GM21576 (cell line): ENCODE results near the gene DMD.

Experiments
- ATAC-seq: cut with Tn5 transposase; IDR thresholded peaks from one replicate; pipeline ENCODE4 v1.9.1; 2021; ENCODE audit warnings: mild to moderate bottlenecking, moderate library complexity; ENCODE audit not compliant: unreplicated experiment

DMD gene

GRCh38 chrX:31260351-31260750 is 1951.0 kb downstream of the DMD start:
- ATAC-seq = no peak

- no peak for ATAC-seq
These were observed 1953.2 kb downstream of the DMD start for GRCh38 chrX:31258166-31258565.

GRCh38 chrX:31255310-31256033 is 1955.9 kb downstream of the DMD start:
- ATAC-seq = no peak

- ATAC-seq = no peak
These were observed 1959.2 kb downstream of the DMD start for GRCh38 chrX:31252133-31252532.

GRCh38 chrX:31251336-31251735 is 1960.0 kb downstream of the DMD start:
- no peak for ATAC-seq

GRCh38 chrX:31245714-31246113 is 1965.6 kb downstream of the DMD start:
- peak; percentile 60 for ATAC-seq

GRCh38 chrX:31243804-31244203 is 1967.5 kb downstream of the DMD start:
- no peak for ATAC-seq

- ATAC-seq = no peak
These were observed 1970.4 kb downstream of the DMD start for GRCh38 chrX:31240982-31241381.

- peak; percentile 62 for ATAC-seq
These were observed 1974.2 kb downstream of the DMD start for GRCh38 chrX:31237189-31237588.

- ATAC-seq = peak; percentile 35
These were observed 1975.1 kb downstream of the DMD start for GRCh38 chrX:31236231-31236630.

- ATAC-seq = no peak
These were observed 1977.3 kb downstream of the DMD start for GRCh38 chrX:31233941-31234496.

GRCh38 chrX:31232506-31232905 is 1978.8 kb downstream of the DMD start:
- no peak for ATAC-seq

GRCh38 chrX:31228909-31229308 is 1982.4 kb downstream of the DMD start:
- peak; percentile 94 for ATAC-seq

GRCh38 chrX:31228415-31228832 is 1982.9 kb downstream of the DMD start:
- no peak for ATAC-seq

GRCh38 chrX:31227250-31227649 is 1984.1 kb downstream of the DMD start:
- no peak for ATAC-seq

- ATAC-seq = no peak
These were observed 1985.5 kb downstream of the DMD start for GRCh38 chrX:31225819-31226218.

- ATAC-seq = no peak
These were observed 1986.9 kb downstream of the DMD start for GRCh38 chrX:31224381-31225012.

- peak; percentile 79 for ATAC-seq
These were observed 1987.5 kb downstream of the DMD start for GRCh38 chrX:31223817-31224216.

GRCh38 chrX:31222946-31223345 is 1988.4 kb downstream of the DMD start:
- no peak for ATAC-seq

- ATAC-seq = no peak
These were observed 1992.2 kb downstream of the DMD start for GRCh38 chrX:31219174-31219573.

- no peak for ATAC-seq
These were observed 1994.3 kb downstream of the DMD start for GRCh38 chrX:31217084-31217483.

- no peak for ATAC-seq
These were observed 1996.0 kb downstream of the DMD start for GRCh38 chrX:31215277-31215815.
